Medulla oblongata (tissue), 1 donor: ENCODE data around the gene TCF15.
"Not testable (repeated sequence)": the region's sequence is repeated elsewhere in the genome, so short reads cannot be mapped to it uniquely, and the experiment has no call there.

Experiments used
- DNase-seq: peaks from one replicate; pipeline ENCODE4 v3.0.0-alpha.2; 2015; ENCODE audit errors: extremely low spot score

TCF15 gene

GRCh38 chr20:642013-642397, 31.9 kb upstream of the TCF15 start:
- not testable (repeated sequence) for DNase-seq

GRCh38 chr20:641516-641875, 31.4 kb upstream of the TCF15 start:
- no peak for DNase-seq

GRCh38 chr20:640674-641515, 30.8 kb upstream of the TCF15 start:
- no peak for DNase-seq

GRCh38 chr20:638579-638978, 28.5 kb upstream of the TCF15 start:
- no peak for DNase-seq

GRCh38 chr20:637559-637958, 27.4 kb upstream of the TCF15 start:
- DNase-seq: no peak

- no peak for DNase-seq
Observed at GRCh38 chr20:635893-636338, 25.8 kb upstream of the TCF15 start.

- no peak for DNase-seq
Observed at GRCh38 chr20:635028-635892, 25.2 kb upstream of the TCF15 start.

- no peak for DNase-seq
Observed at GRCh38 chr20:634148-634925, 24.2 kb upstream of the TCF15 start.

- no peak for DNase-seq
Observed at GRCh38 chr20:631101-631500, 21.0 kb upstream of the TCF15 start.

- DNase-seq: no peak
Observed at GRCh38 chr20:626579-626978, 16.5 kb upstream of the TCF15 start.

GRCh38 chr20:625360-625932, 15.3 kb upstream of the TCF15 start:
- DNase-seq: no peak

- no peak for DNase-seq
Observed at GRCh38 chr20:623704-624103, 13.6 kb upstream of the TCF15 start.

GRCh38 chr20:623021-623420, 12.9 kb upstream of the TCF15 start:
- no peak for DNase-seq

- DNase-seq: no peak
Observed at GRCh38 chr20:622161-622560, 12.1 kb upstream of the TCF15 start.

- DNase-seq: no peak
Observed at GRCh38 chr20:621125-621756, 11.1 kb upstream of the TCF15 start.

GRCh38 chr20:620246-620645, 10.1 kb upstream of the TCF15 start:
- DNase-seq: no peak

- DNase-seq: no peak
Observed at GRCh38 chr20:618980-619379, 8.9 kb upstream of the TCF15 start.

- DNase-seq: no peak
Observed at GRCh38 chr20:617934-618690, 8.0 kb upstream of the TCF15 start.

- DNase-seq: no peak
Observed at GRCh38 chr20:615514-615913, 5.4 kb upstream of the TCF15 start.

- DNase-seq: no peak
Observed at GRCh38 chr20:611843-612185, 1.7 kb upstream of the TCF15 start.
